ENCODE results near the gene SLC34A3. TPM values are rescaled to one million over a fixed set of nuclear protein-coding genes. Genes with fewer than 3 reads are reported as not detected.

SLC34A3 gene
- total RNA-seq, 1 experiment from 2014 or later: 0.13 TPM

GRCh38 chr9:137188086-137188489, 42.6 kb upstream of the SLC34A3 start:
- DNase-seq (ENCODE audit: low spot score) (no peak), ATAC-seq (peak; percentile 4; the same call in 1 of the 2 replicates)
- H3K36me3 Mint-ChIP-seq: peaks cover 6% of the 10 kb centered on the region
- H3K9me3 Mint-ChIP-seq: no peaks in the 10 kb centered on the region
- ChIA-PET CTCF (interaction anchor here (0.6 to 3.2 kb wide), 10 partner anchors 11 to 404 kb away, joined by 3 to 24 read pairs (median 6); partner anchors contain the start of genes CYSRT1, RNF224 and TPRN), POLR2A (interaction anchor here (0.6 to 2.0 kb wide), 2 partner anchors 13 to 15 kb away, joined by 6 to 13 read pairs; partner anchors contain the start of gene TPRN)
- TF ChIP-seq SMAD3 (CRISPR knock-in tag; IDR thresholded peaks at IDR 0.05; ENCODE audit: borderline replicate concordance): peak; percentile 64
- TF ChIP-seq HMGXB4 (CRISPR knock-in tag; IDR thresholded peaks at IDR 0.05): no peak
- H3K4me3 Mint-ChIP-seq: peak overlapping the region; percentile 91
- H3K27ac Mint-ChIP-seq: peak overlapping the region; percentile 86
- no peaks in the 10 kb centered on the region; the same call in 1 of the 2 replicates for H3K27me3 Mint-ChIP-seq (ENCODE audit: low read depth)
- peaks cover 20% of the 10 kb centered on the region for H3K4me1 Mint-ChIP-seq

- Mint-ChIP-seq H3K27me3 (ENCODE audit: low read depth) (no peaks in the 10 kb centered on the region; the same call in 1 of the 2 replicates), H3K4me3 (peak within 1 kb of the TSS; percentile 92), H3K27ac (peak within 1 kb of the TSS; percentile 94), H3K36me3 (peaks cover under 1% of the 10 kb centered on the region), H3K9me3 (no peaks in the 10 kb centered on the region), H3K4me1 (peaks cover 20% of the 10 kb centered on the region)
- ATAC-seq (peak; percentile 84), DNase-seq (ENCODE audit: low spot score) (peak; percentile 92)
- POLR2A ChIA-PET: interaction anchor here (0.7 to 2.0 kb wide), 6 partner anchors 12 to 52 kb away, joined by 3 to 13 read pairs (median 4); partner anchors contain the start of genes NDOR1, RNF224, TMEM203 and TPRN
- CTCF ChIA-PET: interaction anchor here (0.6 to 3.2 kb wide), 29 partner anchors 10 to 403 kb away, joined by 3 to 24 read pairs (median 4); partner anchors contain the start of genes CYSRT1, EXD3, NDOR1 and NPDC1
- TF ChIP-seq SMAD4 (CRISPR knock-in tag; IDR thresholded peaks at IDR 0.05) (no peak), CBFB (CRISPR knock-in tag; IDR thresholded peaks at IDR 0.05; ENCODE audit: low read depth) (peak; percentile 97), ZNF263 (CRISPR knock-in tag; IDR thresholded peaks at IDR 0.05; ENCODE audit: low read depth) (0 out of 2 replicates have a peak, but pooled peaks have one; percentile 59), ZNF232 (CRISPR knock-in tag; IDR thresholded peaks at IDR 0.05) (0 out of 2 replicates have a peak, but pooled peaks have one; percentile 66), NFATC4 (CRISPR knock-in tag; IDR thresholded peaks at IDR 0.05) (peak; percentile 47; the same call in 1 of the 2 replicates), E2F5 (CRISPR knock-in tag; IDR thresholded peaks at IDR 0.05) (peak; percentile 87; the same call in 1 of the 2 replicates), ZSCAN18 (CRISPR knock-in tag; IDR thresholded peaks at IDR 0.05) (no peak), ZBTB21 (CRISPR knock-in tag; IDR thresholded peaks at IDR 0.05; ENCODE audit: borderline replicate concordance) (peak; percentile 95), PREB (CRISPR knock-in tag; IDR thresholded peaks at IDR 0.05; ENCODE audit: borderline replicate concordance) (0 out of 2 replicates have a peak, but pooled peaks have one; percentile 27), CREB1 (CRISPR knock-in tag; IDR thresholded peaks at IDR 0.05) (peak; percentile 100), ARID4B (CRISPR knock-in tag; IDR thresholded peaks at IDR 0.05; ENCODE audit: borderline replicate concordance) (peak; percentile 85; the same call in 1 of the 2 replicates), E2F4 (CRISPR knock-in tag; IDR thresholded peaks at IDR 0.05; ENCODE audit: borderline replicate concordance, low read depth) (no peak), AFF4 (CRISPR knock-in tag; IDR thresholded peaks at IDR 0.05; ENCODE audit: borderline replicate concordance) (no peak)
Observed at GRCh38 chr9:137188490-137189296, 42.0 kb upstream of the SLC34A3 start, which contains the start of the genes ANAPC2 and SSNA1. ANAPC2 (minus strand) TSS chr9:137188560; CDS start chr9:137188532, 28 bp downstream. SSNA1 (plus strand) TSS chr9:137188676; CDS start chr9:137188727, 51 bp downstream.

Measured in WTC11 (cell line).